Endothelial cell (in vitro differentiated cells): Measurements from ENCODE around the gene AFMID. TPM values are rescaled to one million over a fixed set of nuclear protein-coding genes. Genes with fewer than 3 reads are reported as not detected.

Source experiments
- DNase-seq: peaks from one replicate; pipeline ENCODE4 v3.0.0; 2021; ENCODE audit warnings: low spot score
- H3K27ac Mint-ChIP-seq: one replicate; pipeline ENCODE4 v1.8.0; 2021; ENCODE audit warnings: mixed read lengths, inconsistent platforms; ENCODE audit not compliant: unreplicated experiment
- H3K27me3 Mint-ChIP-seq: one replicate; pipeline ENCODE4 v1.8.0; 2021; ENCODE audit warnings: mild to moderate bottlenecking, moderate library complexity, mixed read lengths, inconsistent platforms; ENCODE audit not compliant: unreplicated experiment
- H3K36me3 Mint-ChIP-seq: one replicate; pipeline ENCODE4 v1.8.0; 2021; ENCODE audit warnings: mild to moderate bottlenecking, low read depth, mixed read lengths, inconsistent platforms; ENCODE audit not compliant: unreplicated experiment
- H3K4me1 Mint-ChIP-seq: one replicate; pipeline ENCODE4 v1.8.0; 2021; ENCODE audit warnings: mild to moderate bottlenecking, mixed read lengths, inconsistent platforms; ENCODE audit not compliant: unreplicated experiment
- H3K4me3 Mint-ChIP-seq: one replicate; pipeline ENCODE4 v1.8.0; 2021; ENCODE audit warnings: mild to moderate bottlenecking, mixed read lengths, inconsistent platforms; ENCODE audit not compliant: unreplicated experiment
- H3K9me3 Mint-ChIP-seq: one replicate; pipeline ENCODE4 v1.8.0; 2021; ENCODE audit warnings: mixed read lengths, inconsistent platforms; ENCODE audit not compliant: unreplicated experiment
- CTCF ChIP-seq: fragments of 200-600 bp; sonication (generic); IDR thresholded peaks from one replicate; pipeline ENCODE4 v1.5.0; 2021; ENCODE audit warnings: antibody characterized with exemption; ENCODE audit not compliant: unreplicated experiment
- total RNA-seq: library from RNA; stranded (reverse); fragmentation: NEBNext Ultra II Directional; extraction: Animal tissue kit (Norgen Biotek cat#: 25700); gene quantifications from one replicate; pipeline ENCODE4 v1.2.1, GENCODE V29; 2021; ENCODE audit not compliant: unreplicated experiment

AFMID gene
- total RNA-seq, 1 donor from 2014 or later, result 135 TPM

- no peak for TF ChIP-seq CTCF
- Mint-ChIP-seq H3K4me3 (no peak overlapping the region), H3K4me1 (no peaks in the 10 kb centered on the region), H3K27ac (no peak overlapping the region), H3K9me3 (no peaks in the 10 kb centered on the region), H3K36me3 (peaks cover 20% of the 10 kb centered on the region), H3K27me3 (no peaks in the 10 kb centered on the region)
- no peak for DNase-seq
Observed at GRCh38 chr17:78196716-78197115, 9.6 kb downstream of the AFMID start.

- DNase-seq, result no peak
- no peak for TF ChIP-seq CTCF
- H3K27me3 Mint-ChIP-seq, result no peaks in the 10 kb centered on the region
- H3K9me3 Mint-ChIP-seq, result no peaks in the 10 kb centered on the region
- peaks cover 20% of the 10 kb centered on the region for H3K36me3 Mint-ChIP-seq
- H3K4me1 Mint-ChIP-seq, result no peaks in the 10 kb centered on the region
- H3K27ac Mint-ChIP-seq, result no peak overlapping the region
- H3K4me3 Mint-ChIP-seq, result no peak overlapping the region
Observed at GRCh38 chr17:78197147-78197832, 10.1 kb downstream of the AFMID start.

GRCh38 chr17:78200451-78200850, 13.3 kb downstream of the AFMID start:
- H3K27ac Mint-ChIP-seq, result no peak overlapping the region
- H3K4me1 Mint-ChIP-seq, result no peaks in the 10 kb centered on the region
- H3K4me3 Mint-ChIP-seq, result no peak overlapping the region
- peaks cover 20% of the 10 kb centered on the region for H3K36me3 Mint-ChIP-seq
- no peaks in the 10 kb centered on the region for H3K9me3 Mint-ChIP-seq
- H3K27me3 Mint-ChIP-seq, result no peaks in the 10 kb centered on the region
- no peak for DNase-seq
- no peak for TF ChIP-seq CTCF

GRCh38 chr17:78202666-78203065, 15.5 kb downstream of the AFMID start:
- DNase-seq, result no peak
- Mint-ChIP-seq H3K9me3 (no peaks in the 10 kb centered on the region), H3K36me3 (peaks cover 13% of the 10 kb centered on the region), H3K4me3 (no peak overlapping the region), H3K27ac (no peak overlapping the region), H3K4me1 (peaks cover 13% of the 10 kb centered on the region), H3K27me3 (no peaks in the 10 kb centered on the region)
- no peak for TF ChIP-seq CTCF

- no peak overlapping the region for H3K4me3 Mint-ChIP-seq
- no peak overlapping the region for H3K27ac Mint-ChIP-seq
- H3K4me1 Mint-ChIP-seq, result peaks cover 13% of the 10 kb centered on the region
- H3K36me3 Mint-ChIP-seq, result peaks cover 6% of the 10 kb centered on the region
- no peak for DNase-seq
- no peaks in the 10 kb centered on the region for H3K27me3 Mint-ChIP-seq
- no peaks in the 10 kb centered on the region for H3K9me3 Mint-ChIP-seq
- TF ChIP-seq CTCF, result no peak
Observed at GRCh38 chr17:78204387-78205123, 17.4 kb downstream of the AFMID start.
